Neural cell (in vitro differentiated cells): ENCODE data around the gene NKAPD1. TPM values are rescaled to one million over a fixed set of nuclear protein-coding genes. Genes with fewer than 3 reads are reported as not detected.

Source experiments
- polyA plus RNA-seq: library from polyadenylated mRNA; depleted of rRNA; stranded (reverse); fragments of >200 nt; gene quantifications from 2 replicates; pipeline ENCODE4 v1.2.3, GENCODE V29; 2014
- small RNA-seq, 3 experiments: library from RNA; depleted of rRNA; stranded (forward); fragments of <200 nt; gene quantifications; one replicate each; pipeline ENCODE3, GENCODE V24; 2012

Gene NKAPD1
- polyA plus RNA-seq, 1 donor from 2014 or later = 37.7 TPM

Small RNA genes lying within 50 kb of the gene (small RNA-seq; reads per million reads assigned to genes)
- gene AP000907.3 (0 to 0.03 (median 0) reads per million in 3 experiments), gene RNU6-893P (0 to 0.08 (median 0.03) reads per million in 3 experiments)

Other genes starting within 250 kb of the NKAPD1 start
- gene ALG9, start 202.7 kb upstream of the NKAPD1 start, polyA plus RNA-seq = 82.0 and 92.1 TPM in 2 replicates
- 3.0 and 3.1 TPM in 2 replicates for gene FDXACB1, start 195.1 kb upstream of the NKAPD1 start, polyA plus RNA-seq
- gene CFAP68, start 194.8 kb upstream of the NKAPD1 start, polyA plus RNA-seq = 22.0 and 28.1 TPM in 2 replicates
- not detected in 2 replicates for gene CRYAB, start 162.5 kb upstream of the NKAPD1 start, polyA plus RNA-seq
- gene HSPB2, start 161.6 kb upstream of the NKAPD1 start, polyA plus RNA-seq = not detected in 2 replicates
- not detected in 2 replicates for gene C11orf52, start 155.4 kb upstream of the NKAPD1 start, polyA plus RNA-seq
- 54.6 and 59.9 TPM in 2 replicates for gene DIXDC1, start 137.0 kb upstream of the NKAPD1 start, polyA plus RNA-seq
- gene DLAT, start 48.9 kb upstream of the NKAPD1 start, polyA plus RNA-seq = 38.3 and 41.1 TPM in 2 replicates
- 4.7 and 12.2 TPM in 2 replicates for gene PIH1D2, start 282 bp upstream of the NKAPD1 start, polyA plus RNA-seq
- 121 and 139 TPM in 2 replicates for gene TIMM8B, start 12.5 kb downstream of the NKAPD1 start, polyA plus RNA-seq
- 34.7 and 40.3 TPM in 2 replicates for gene SDHD, start 12.6 kb downstream of the NKAPD1 start, polyA plus RNA-seq
- gene IL18, start 89.8 kb downstream of the NKAPD1 start, polyA plus RNA-seq = not detected in 2 replicates
- gene TEX12, start 93.1 kb downstream of the NKAPD1 start, polyA plus RNA-seq = 0.36 and 0.51 TPM in 2 replicates
- 6.7 and 7.4 TPM in 2 replicates for gene BCO2, start 101.2 kb downstream of the NKAPD1 start, polyA plus RNA-seq
- gene PTS, start 152.1 kb downstream of the NKAPD1 start, polyA plus RNA-seq = 134 and 160 TPM in 2 replicates
- not detected in 2 replicates for gene PLET1, start 186.6 kb downstream of the NKAPD1 start, polyA plus RNA-seq